IPS DF 4.7 (cell line): Measurements from ENCODE around the gene PLCB2.

Experiments used
- DNase-seq: peaks from one replicate; pipeline ENCODE4 v3.0.0-alpha.2; 2013; ENCODE audit warnings: low spot score; ENCODE audit errors: extremely low read depth

Gene PLCB2

GRCh38 chr15:40251486-40252140 lies 56.1 kb downstream of the PLCB2 start:
- DNase-seq: no peak

GRCh38 chr15:40250771-40251483 lies 56.8 kb downstream of the PLCB2 start:
- no peak for DNase-seq

GRCh38 chr15:40250304-40250656 lies 57.5 kb downstream of the PLCB2 start:
- DNase-seq: no peak

GRCh38 chr15:40249477-40250303 lies 58.0 kb downstream of the PLCB2 start:
- DNase-seq: no peak

GRCh38 chr15:40248006-40248783 lies 59.5 kb downstream of the PLCB2 start:
- no peak for DNase-seq

GRCh38 chr15:40247406-40247971 lies 60.2 kb downstream of the PLCB2 start:
- DNase-seq: no peak

- DNase-seq: no peak
These were observed 61.0 kb downstream of the PLCB2 start for GRCh38 chr15:40246496-40247280.

- DNase-seq: no peak
These were observed 61.9 kb downstream of the PLCB2 start for GRCh38 chr15:40245666-40246450.

GRCh38 chr15:40244961-40245523 lies 62.7 kb downstream of the PLCB2 start:
- no peak for DNase-seq

- DNase-seq: no peak
These were observed 64.5 kb downstream of the PLCB2 start for GRCh38 chr15:40243126-40243810.

- DNase-seq: no peak
These were observed 65.1 kb downstream of the PLCB2 start for GRCh38 chr15:40242601-40243000.

- no peak for DNase-seq
These were observed 65.5 kb downstream of the PLCB2 start for GRCh38 chr15:40242213-40242599.

GRCh38 chr15:40241269-40242212 lies 66.2 kb downstream of the PLCB2 start:
- DNase-seq: no peak

GRCh38 chr15:40240619-40241221 lies 67.0 kb downstream of the PLCB2 start:
- DNase-seq: no peak

GRCh38 chr15:40239693-40240618 lies 67.8 kb downstream of the PLCB2 start:
- no peak for DNase-seq

- DNase-seq: no peak
These were observed 68.4 kb downstream of the PLCB2 start for GRCh38 chr15:40239404-40239692.
